Measurements from ENCODE around the gene ELAC2.

ELAC2 gene

DNA sequence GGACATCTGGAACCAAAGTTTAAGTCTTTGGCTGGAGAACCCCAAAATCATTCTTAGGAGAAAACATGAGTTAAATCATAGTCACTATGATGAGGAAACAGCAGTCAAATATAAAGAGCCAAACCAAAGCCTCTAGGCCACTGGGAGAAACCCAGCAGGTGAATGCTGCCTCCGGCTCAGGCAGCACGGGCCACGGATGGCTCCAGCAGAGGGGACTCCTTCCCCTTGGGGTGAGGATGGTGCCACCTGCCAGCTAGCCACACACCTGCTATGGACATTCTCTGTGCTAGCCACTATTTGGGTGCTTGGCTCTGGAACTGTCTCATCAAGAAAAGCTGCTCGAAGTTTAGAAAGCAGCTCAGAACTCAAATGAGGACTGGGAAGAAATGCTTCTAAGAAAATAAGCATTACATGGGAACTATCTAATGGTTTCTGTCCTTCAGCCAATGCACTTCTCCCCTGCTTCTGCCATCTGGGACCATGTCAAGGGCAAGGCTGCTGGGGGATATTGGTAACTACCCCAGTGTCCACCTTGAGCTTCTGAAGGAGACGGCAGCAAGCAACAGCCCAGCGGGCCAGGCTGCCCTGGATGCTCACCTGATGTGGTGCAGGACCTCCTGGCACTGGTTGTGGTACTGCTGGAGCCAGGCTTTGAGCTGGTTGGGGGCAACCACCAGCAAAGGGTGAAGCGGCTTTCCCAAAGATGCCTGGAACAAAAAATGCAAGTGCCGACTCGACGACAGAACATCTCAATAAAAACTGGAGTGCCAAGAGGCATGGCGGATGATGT lies 22.5 kb downstream of the ELAC2 start:
- Histone ChIP-seq H3K9me3 (ENCODE audit: insufficient read depth, low read length) (no peaks in the 10 kb centered on the region), H3K36me3 (ENCODE audit: low read length) (peaks cover 15% of the 10 kb centered on the region; the same call in 1 of the 2 replicates), H3K79me2 (ENCODE audit: insufficient read depth, low read length) (no peaks in the 10 kb centered on the region), H3K4me3 (ENCODE audit: insufficient read depth, low read length, poor library complexity, severe bottlenecking) (no peak overlapping the region), H3K27me3 (ENCODE audit: low read length) (no peaks in the 10 kb centered on the region), H2AFZ (ENCODE audit: low read depth, low read length, severe bottlenecking) (no peak overlapping the region), H3K27ac (ENCODE audit: low read depth, low read length) (no peak overlapping the region), H4K20me1 (ENCODE audit: low read depth, low read length) (no peaks in the 10 kb centered on the region), H3K4me2 (ENCODE audit: low read depth, low read length, poor library complexity, severe bottlenecking) (no peak overlapping the region), H3K9me2 (replicated peaks; ENCODE audit: insufficient read depth, low read length) (no peaks in the 10 kb centered on the region), H3F3A (ENCODE audit: insufficient read depth) (peaks cover 5% of the 10 kb centered on the region; the same call in 1 of the 2 replicates), H3K9ac (ENCODE audit: low read length) (no peak overlapping the region)
- TF ChIP-seq CTCF (IDR thresholded peaks at IDR 0.05; ENCODE audit: insufficient read depth, low read length, poor library complexity, severe bottlenecking) (no peak), EZH2phosphoT487 (conservative IDR thresholded peaks at IDR 0.05; ENCODE audit: low read length) (no peak)

DNA sequence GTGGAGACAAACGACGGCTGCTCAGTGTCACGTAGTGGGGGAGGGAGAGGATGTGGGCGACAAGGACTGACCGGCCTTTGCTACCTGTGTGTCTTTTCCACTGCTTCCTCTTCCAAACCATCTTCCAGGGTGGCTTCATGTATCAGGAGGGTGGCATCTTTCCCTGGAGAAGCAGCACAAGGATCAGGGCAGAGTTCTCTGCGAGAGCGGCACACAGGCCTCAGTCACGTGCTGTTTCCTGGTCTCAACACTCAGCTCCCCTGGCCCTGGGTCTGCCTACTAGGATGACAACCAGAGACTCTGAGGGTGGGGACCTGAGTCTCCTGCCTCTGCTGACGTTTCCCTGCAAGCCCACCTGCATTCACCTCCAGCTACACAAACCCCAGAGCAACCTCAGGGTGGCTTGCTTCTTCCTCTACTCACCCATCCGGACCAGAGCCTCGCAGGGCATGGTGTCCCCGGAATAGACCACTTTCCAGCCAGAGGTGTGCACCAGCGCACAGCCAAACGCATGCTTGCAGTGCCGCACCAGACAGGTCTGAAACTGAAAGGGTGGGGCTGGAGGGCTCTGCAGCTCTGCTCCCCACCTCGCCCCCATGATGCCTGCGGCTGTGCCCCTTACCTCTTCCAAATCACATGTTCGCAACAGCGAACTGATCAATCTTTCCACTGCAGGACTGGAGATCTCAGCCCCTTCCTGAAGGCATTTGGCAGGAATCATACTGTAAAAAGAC lies 23.3 kb downstream of the ELAC2 start:
- H3F3A ChIP-seq (ENCODE audit: insufficient read depth): peaks cover 5% of the 10 kb centered on the region; the same call in 1 of the 2 replicates
- H3K36me3 ChIP-seq (ENCODE audit: low read length): peaks cover 12% of the 10 kb centered on the region; the same call in 1 of the 2 replicates
- no peaks in the 10 kb centered on the region for H3K27me3 ChIP-seq (ENCODE audit: low read length)

DNA sequence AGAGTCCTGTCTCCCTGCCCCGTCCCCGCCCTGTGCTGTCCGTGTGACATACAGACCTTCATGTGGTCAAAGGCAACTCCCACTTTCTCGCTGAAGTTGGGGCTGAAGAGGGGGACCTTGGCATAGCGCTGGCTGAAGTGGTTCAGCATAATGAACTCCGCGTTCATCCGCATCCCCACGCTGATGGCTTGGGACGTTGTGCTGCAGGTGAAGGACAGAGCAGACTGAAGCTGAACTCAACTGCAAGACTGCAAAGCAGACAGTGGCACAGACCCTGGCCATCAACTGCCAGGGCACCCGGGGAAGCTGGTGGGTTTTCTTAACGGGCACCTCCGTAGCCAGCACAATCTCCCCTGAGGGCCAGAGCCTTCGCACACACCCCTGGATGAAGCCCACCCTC lies 24.2 kb downstream of the ELAC2 start:
- Histone ChIP-seq H3K27me3 (ENCODE audit: low read length) (no peaks in the 10 kb centered on the region), H3K79me2 (ENCODE audit: insufficient read depth, low read length) (no peaks in the 10 kb centered on the region), H3F3A (ENCODE audit: insufficient read depth) (peaks cover 5% of the 10 kb centered on the region; the same call in 1 of the 2 replicates), H3K36me3 (ENCODE audit: low read length) (peaks cover 9% of the 10 kb centered on the region; the same call in 1 of the 2 replicates), H4K20me1 (ENCODE audit: low read depth, low read length) (no peaks in the 10 kb centered on the region), H3K4me3 (ENCODE audit: insufficient read depth, low read length, poor library complexity, severe bottlenecking) (no peak overlapping the region), H2AFZ (ENCODE audit: low read depth, low read length, severe bottlenecking) (no peak overlapping the region), H3K9ac (ENCODE audit: low read length) (no peak overlapping the region), H3K27ac (ENCODE audit: low read depth, low read length) (no peak overlapping the region), H3K4me2 (ENCODE audit: low read depth, low read length, poor library complexity, severe bottlenecking) (no peak overlapping the region), H3K9me2 (replicated peaks; ENCODE audit: insufficient read depth, low read length) (no peaks in the 10 kb centered on the region), H3K9me3 (ENCODE audit: insufficient read depth, low read length) (no peaks in the 10 kb centered on the region)
- TF ChIP-seq CTCF (IDR thresholded peaks at IDR 0.05; ENCODE audit: insufficient read depth, low read length, poor library complexity, severe bottlenecking): no peak

More for the DNA sequence above, 23.3 kb downstream of the ELAC2 start:
- Histone ChIP-seq H3K79me2 (ENCODE audit: insufficient read depth, low read length) (no peaks in the 10 kb centered on the region), H4K20me1 (ENCODE audit: low read depth, low read length) (no peaks in the 10 kb centered on the region), H3K4me2 (ENCODE audit: low read depth, low read length, poor library complexity, severe bottlenecking) (no peak overlapping the region), H3K9me2 (replicated peaks; ENCODE audit: insufficient read depth, low read length) (no peaks in the 10 kb centered on the region), H3K9ac (ENCODE audit: low read length) (no peak overlapping the region), H2AFZ (ENCODE audit: low read depth, low read length, severe bottlenecking) (no peak overlapping the region), H3K9me3 (ENCODE audit: insufficient read depth, low read length) (no peaks in the 10 kb centered on the region), H3K4me3 (ENCODE audit: insufficient read depth, low read length, poor library complexity, severe bottlenecking) (no peak overlapping the region), H3K27ac (ENCODE audit: low read depth, low read length) (no peak overlapping the region)
- no peak for TF ChIP-seq EZH2phosphoT487 (conservative IDR thresholded peaks at IDR 0.05; ENCODE audit: low read length)
- no peak for TF ChIP-seq CTCF (IDR thresholded peaks at IDR 0.05; ENCODE audit: insufficient read depth, low read length, poor library complexity, severe bottlenecking)
